H1 (cell line): ENCODE data around the gene ADCY2.
A peak's percentile ranks its signal among the peaks of the same experiment; 100 is the strongest.

Experiments
- POLR2A ChIP-seq, 2 experiments: IDR thresholded peaks; 1 replicate in 1 of 2; 2 replicates in 1 of 2; pipeline ENCODE4 v1.6.1; 2011; ENCODE audit warnings: low read depth in 2 of 2, low read length in 2 of 2, mild to moderate bottlenecking in 2 of 2; ENCODE audit errors: control extremely low read depth in 1 of 2
- POLR2AphosphoS5 ChIP-seq: IDR thresholded peaks from 2 replicates; pipeline ENCODE4 v1.6.1; 2011; ENCODE audit warnings: low read depth, low read length
- SIX5 ChIP-seq: IDR thresholded peaks from 2 replicates; pipeline ENCODE4 v1.6.1; 2011; ENCODE audit warnings: mild to moderate bottlenecking, low read depth, low read length
- SUZ12 ChIP-seq: fragments of 200-600 bp; sonication (generic); IDR thresholded peaks from 2 replicates; pipeline ENCODE4 v1.6.1; 2012; ENCODE audit warnings: mild to moderate bottlenecking, inconsistent platforms, low read length, moderate library complexity, mixed read lengths
- USF2 ChIP-seq: IDR thresholded peaks from 2 replicates; pipeline ENCODE4 v1.6.1; 2011; ENCODE audit warnings: low read length, improper control_type of control experiment

- TF ChIP-seq POLR2AphosphoS5, result no peak
- no peak for TF ChIP-seq SUZ12
- TF ChIP-seq SIX5, result no peak
- TF ChIP-seq POLR2A (IDR thresholded peaks at IDR 0.05; ENCODE audit: control extremely low read depth in 1 of 2, low read depth in 2 of 2, low read length in 2 of 2), result peak in 1 of 2 experiments; percentile 41; a peak in 1 of 3 replicates
- TF ChIP-seq USF2, result no peak
Observed at GRCh38 chr5:7420510-7421280, 24.8 kb downstream of the ADCY2 start.
